Panc1 (cell line): ENCODE results near the gene ZNF484. TPM values are rescaled to one million over a fixed set of nuclear protein-coding genes. Genes with fewer than 3 reads are reported as not detected.
"Not testable (repeated sequence)": the region's sequence is repeated elsewhere in the genome, so short reads cannot be mapped to it uniquely, and the experiment has no call there.

Source experiments
- ATAC-seq: fragments of 200-7000 bp; cut with Tn5 transposase; 2 replicates; pipeline ENCODE4 v1.9.1; 2020; ENCODE audit warnings: mild to moderate bottlenecking, moderate library complexity
- BruUV-seq: library from RNA; stranded (reverse); fragments of 400-500 nt; replicated peaks from 2 replicates; lab custom pipeline; 2021; lab: Mats Ljungman, UMichigan
- CTCF ChIA-PET: fragments of 300-600 bp; sonication (Branson Sonifier 250); formaldehyde crosslinking; loops from one replicate; lab custom pipeline; 2022; ENCODE audit warnings: antibody characterized with exemption; lab: Charles Lee
- POLR2A ChIA-PET: fragments of 300-600 bp; sonication (Branson Sonifier 250); formaldehyde crosslinking; loops from one replicate; lab custom pipeline; 2022; ENCODE audit warnings: antibody characterized with exemption; lab: Charles Lee
- DNase-seq: peaks from one replicate; pipeline ENCODE4 v3.0.0-alpha.2; 2010; ENCODE audit warnings: low read depth, low spot score
- H3K27ac ChIP-seq: 2 replicates; pipeline ENCODE4 v1.5.1; 2011; ENCODE audit warnings: mild to moderate bottlenecking, low read length, inconsistent platforms
- H3K27me3 ChIP-seq: fragments of 200-500 bp; sonication (Bioruptor generic); 2 replicates; pipeline ENCODE4 v1.6.0; 2014; ENCODE audit warnings: low read length, inconsistent platforms; ENCODE audit not compliant: control insufficient read depth, insufficient read depth
- H3K36me3 ChIP-seq: fragments of 200-500 bp; sonication (Bioruptor generic); 2 replicates; pipeline ENCODE4 v1.5.1; 2014; ENCODE audit warnings: inconsistent platforms, mild to moderate bottlenecking, low read length, moderate library complexity; ENCODE audit not compliant: control insufficient read depth, insufficient read depth
- H3K4me1 ChIP-seq: 2 replicates; pipeline ENCODE4 v1.5.1; 2011; ENCODE audit warnings: inconsistent platforms, mild to moderate bottlenecking, low read length, moderate library complexity; ENCODE audit not compliant: control insufficient read depth, insufficient read depth
- H3K4me3 ChIP-seq, 2 experiments: 2 replicates each; pipeline ENCODE4 v1.5.1; 2011 to 2012; ENCODE audit warnings: low read depth in 2 of 2, low read length in 2 of 2, mild to moderate bottlenecking in 2 of 2, inconsistent platforms in 1 of 2, moderate library complexity in 1 of 2
- H3K9me3 ChIP-seq: fragments of 200-500 bp; sonication (Bioruptor generic); 2 replicates; pipeline ENCODE4 v1.5.1; 2014; ENCODE audit warnings: low read depth, mild to moderate bottlenecking, inconsistent platforms, low read length, moderate library complexity; ENCODE audit not compliant: control insufficient read depth, insufficient read depth
- CTCF ChIP-seq: fragments of 450-650 bp; IDR thresholded peaks from 2 replicates; pipeline ENCODE4 v1.5.1; 2017; ENCODE audit warnings: mild to moderate bottlenecking
- POLR2AphosphoS5 ChIP-seq: IDR thresholded peaks from 2 replicates; pipeline ENCODE4 v1.6.1; 2012; ENCODE audit warnings: mild to moderate bottlenecking, low read depth, low read length, moderate library complexity
- REST ChIP-seq, 2 experiments: IDR thresholded peaks; 2 replicates each; pipeline ENCODE4 v1.6.1; 2011 to 2012; ENCODE audit warnings: low read depth in 2 of 2, control low read depth in 1 of 2, low read length in 1 of 2, mild to moderate bottlenecking in 1 of 2, moderate library complexity in 1 of 2; ENCODE audit not compliant: insufficient read depth in 1 of 2
- SIN3A ChIP-seq: IDR thresholded peaks from 2 replicates; pipeline ENCODE4 v1.6.1; 2012; ENCODE audit warnings: low read depth, mild to moderate bottlenecking, low read length, moderate library complexity, borderline replicate concordance; ENCODE audit not compliant: insufficient read depth
- TCF7L2 ChIP-seq: IDR thresholded peaks from 2 replicates; pipeline ENCODE4 v1.6.1; 2011; ENCODE audit warnings: mild to moderate bottlenecking, low read depth, low read length, inconsistent platforms
- in situ Hi-C: cut with HindIII; loops from 2 replicates; pipeline ENCODE4 v1.10.0; 2016; ENCODE audit warnings: low sequenced_read_pairs, low pct_unique_long_range_greater_than_20kb
- intact Hi-C: fragments of 100-400 bp; cut with micrococcal nuclease; formaldehyde crosslinking; loops from one replicate; pipeline ENCODE4 v1.10.0; 2022; ENCODE audit not compliant: unreplicated experiment
- total RNA-seq: library from RNA; stranded (reverse); gene quantifications from one replicate; pipeline ENCODE4 v1.2.1, GENCODE V29; 2021; ENCODE audit not compliant: unreplicated experiment

ZNF484 gene
- total RNA-seq, 1 experiment from 2014 or later = 5.4 TPM

- Histone ChIP-seq H3K36me3 (no peaks in the 10 kb centered on the region), H3K4me1 (no peaks in the 10 kb centered on the region), H3K9me3 (no peaks in the 10 kb centered on the region), H3K4me3 (no peak overlapping the region), H3K27ac (no peak overlapping the region), H3K27me3 (no peaks in the 10 kb centered on the region)
- no TSS peak for BruUV-seq
- TF ChIP-seq CTCF (no peak), REST (IDR thresholded peaks at IDR 0.05; ENCODE audit: insufficient read depth in 1 of 2, low read depth in 2 of 2, low read length in 1 of 2) (no peak), SIN3A (no peak), POLR2AphosphoS5 (no peak), TCF7L2 (no peak)
- CTCF ChIA-PET = no interaction called here
- in situ Hi-C loops = no loop called here
- no peak for DNase-seq
- POLR2A ChIA-PET = no interaction called here
- intact Hi-C loops = no loop called here
- ATAC-seq = no peak
Measured at GRCh38 chr9:92890761-92891160, 12.9 kb upstream of the ZNF484 start.

- no peak overlapping the region for H3K27ac ChIP-seq
- no peak overlapping the region for H3K4me3 ChIP-seq
- no TSS peak for BruUV-seq
- ATAC-seq (no peak), DNase-seq (no peak)
- H3K9me3 ChIP-seq = no peaks in the 10 kb centered on the region
- ChIA-PET CTCF (no interaction called here), POLR2A (interaction anchor here (0.6 kb wide), 1 partner anchor 55 kb away, joined by 4 read pairs; no protein-coding TSS in a partner anchor)
- in situ Hi-C loops = no loop called here
- intact Hi-C loops = no loop called here
- no peaks in the 10 kb centered on the region for H3K36me3 ChIP-seq
- H3K27me3 ChIP-seq = no peaks in the 10 kb centered on the region
- TF ChIP-seq CTCF (no peak), TCF7L2 (no peak), SIN3A (no peak), REST (IDR thresholded peaks at IDR 0.05; ENCODE audit: insufficient read depth in 1 of 2, low read depth in 2 of 2, low read length in 1 of 2) (no peak), POLR2AphosphoS5 (no peak)
- no peaks in the 10 kb centered on the region for H3K4me1 ChIP-seq
Measured at GRCh38 chr9:92887880-92888338, 10.1 kb upstream of the ZNF484 start.

GRCh38 chr9:92886846-92887610 is 9.2 kb upstream of the ZNF484 start:
- DNase-seq, H3K27me3 ChIP-seq, H3K36me3 ChIP-seq, H3K9me3 ChIP-seq, intact Hi-C loops, H3K4me1 ChIP-seq, in situ Hi-C loops, POLR2A ChIA-PET, CTCF ChIA-PET, ATAC-seq, H3K27ac ChIP-seq, BruUV-seq, H3K4me3 ChIP-seq: not testable (repeated sequence)
